K562 (cell line): ENCODE measurements around the gene MCHR2. TPM values are rescaled to one million over a fixed set of nuclear protein-coding genes. Genes with fewer than 3 reads are reported as not detected.

ENCODE experiments used
- ATAC-seq: fragments of 200-7000 bp; cut with Tn5 transposase; 3 replicates; pipeline ENCODE4 v1.9.1; 2020; ENCODE audit warnings: moderate library complexity
- BruUV-seq: library from RNA; stranded (reverse); fragments of 400-500 nt; replicated peaks from 2 replicates; lab custom pipeline; 2021; lab: Mats Ljungman, UMichigan
- CTCF ChIA-PET: fragments of 300-600 bp; formaldehyde crosslinking; extraction: SDS; loops from one replicate; lab custom pipeline; 2021; ENCODE audit warnings: low intra/inter-chr PET ratio; lab: Yijun Ruan, JAX
- POLR2A ChIA-PET: fragments of 300-600, 350-650 bp; sonication (Branson Sonifier 250); formaldehyde crosslinking; extraction: SDS; loops from one replicate; lab custom pipeline; 2021; ENCODE audit warnings: antibody characterized with exemption, inconsistent platforms; lab: Yijun Ruan, JAX
- DNase-seq, 4 experiments: peaks; one replicate each; pipeline versions ENCODE4 v3.0.0 to v3.0.0-alpha.2; 2011 to 2018; ENCODE audit warnings: low spot score in 3 of 4, mixed read lengths in 3 of 4; ENCODE audit errors: extremely low read depth in 1 of 4
- FAIRE-seq: peaks from 2 replicates; lab custom pipeline; 2011; peaks lifted over from hg19 to GRCh38; lab: Jason Lieb, UNC
- H2AFZ ChIP-seq: 2 replicates; pipeline ENCODE4 v1.6.0; 2011; ENCODE audit warnings: low read depth, low read length, control low read depth, inconsistent platforms
- H3K27ac ChIP-seq: fragments of 200-600 bp; 3 replicates; pipeline ENCODE4 v1.8.0; 2011; ENCODE audit warnings: low read depth, mild to moderate bottlenecking, control low read depth, inconsistent platforms, low read length, moderate library complexity, mixed read lengths; ENCODE audit errors: extremely low read depth
- H3K27me3 ChIP-seq, 2 experiments: fragments of 300-600 bp in 1 of 2; 2 replicates in 1 of 2; 3 replicates in 1 of 2; pipeline versions ENCODE4 v1.6.0 to v1.8.0; 2011; ENCODE audit warnings: inconsistent platforms in 2 of 2, low read length in 2 of 2, mild to moderate bottlenecking in 1 of 2, mixed read lengths in 1 of 2, moderate library complexity in 1 of 2; ENCODE audit not compliant: control insufficient read depth in 2 of 2, insufficient read depth in 2 of 2
- H3K36me3 ChIP-seq: fragments of 300-600 bp; 3 replicates; pipeline ENCODE4 v1.8.0; 2011; ENCODE audit warnings: mild to moderate bottlenecking, low read length, inconsistent platforms; ENCODE audit not compliant: control insufficient read depth, insufficient read depth
- H3K4me1 ChIP-seq, 2 experiments: fragments of 200-600 bp in 1 of 2; replicated peaks in 1 of 2; 2 replicates in 1 of 2; 3 replicates in 1 of 2; pipeline versions ENCODE4 v1.5.1 to v1.8.0; 2011; ENCODE audit warnings: inconsistent platforms in 2 of 2, low read length in 2 of 2, mild to moderate bottlenecking in 1 of 2, mixed read lengths in 1 of 2, moderate library complexity in 1 of 2; ENCODE audit not compliant: control insufficient read depth in 2 of 2, insufficient read depth in 2 of 2
- H3K4me2 ChIP-seq: 2 replicates; pipeline ENCODE4 v1.6.1; 2011; ENCODE audit warnings: low read length, control low read depth, inconsistent platforms, mixed read lengths; ENCODE audit not compliant: insufficient read depth
- H3K4me3 ChIP-seq: fragments of 200-600 bp; sonication (generic), shearing (Covaris generic); 2 replicates; pipeline ENCODE4 v1.5.1; 2016; ENCODE audit warnings: control low read depth, inconsistent platforms
- H3K79me2 ChIP-seq: fragments of 200-600 bp; 3 replicates; pipeline ENCODE4 v1.8.0; 2011; ENCODE audit warnings: low read length, inconsistent platforms; ENCODE audit not compliant: control insufficient read depth, insufficient read depth
- H3K9ac ChIP-seq, 2 experiments: 2 replicates each; pipeline versions ENCODE4 v1.6.0 to v1.6.1; 2011; ENCODE audit warnings: low read depth in 2 of 2, low read length in 2 of 2, control low read depth in 1 of 2, inconsistent platforms in 1 of 2, mild to moderate bottlenecking in 1 of 2, mixed read lengths in 1 of 2; ENCODE audit not compliant: insufficient read depth in 1 of 2
- H3K9me1 ChIP-seq: one replicate; pipeline ENCODE4 v1.6.0; 2011; ENCODE audit warnings: inconsistent platforms, mild to moderate bottlenecking, low read length, moderate library complexity; ENCODE audit not compliant: control insufficient read depth, insufficient read depth
- H3K9me3 ChIP-seq: replicated peaks from 2 replicates; pipeline ENCODE4 v1.5.1; 2011; ENCODE audit warnings: low read depth, low read length, inconsistent platforms; ENCODE audit not compliant: control insufficient read depth, insufficient read depth
- H4K20me1 ChIP-seq: replicated peaks from 2 replicates; pipeline ENCODE4 v1.6.1; 2011; ENCODE audit warnings: low read length, inconsistent platforms, mixed read lengths; ENCODE audit not compliant: control insufficient read depth, insufficient read depth
- ADNP ChIP-seq: fragments of 200-800 bp; sonication (Bioruptor generic); IDR thresholded peaks from 2 replicates; pipeline ENCODE4 v1.6.1; 2016; ENCODE audit warnings: missing genetic modification characterization, missing compliant biosample characterization
- CBFA2T2 ChIP-seq: fragments of 450-650 bp; conservative IDR thresholded peaks from 2 replicates; pipeline ENCODE4 v1.6.1; 2017; ENCODE audit warnings: mild to moderate bottlenecking
- FOXA1 ChIP-seq: fragments of 450-650 bp; IDR thresholded peaks from 2 replicates; pipeline ENCODE4 v1.6.1; 2016; ENCODE audit warnings: mild to moderate bottlenecking, borderline replicate concordance
- GATAD2B ChIP-seq: fragments of 450-650 bp; IDR thresholded peaks from 2 replicates; pipeline ENCODE4 v1.6.1; 2017; ENCODE audit warnings: mild to moderate bottlenecking, borderline replicate concordance
- JUN ChIP-seq, 2 experiments: sonication (generic) in 1 of 2; formaldehyde crosslinking in 1 of 2; IDR thresholded peaks; 2 replicates each; pipeline versions ENCODE4 v1.6.1 to v1.8.0; 2012 to 2022; ENCODE audit warnings: borderline replicate concordance in 2 of 2, mild to moderate bottlenecking in 2 of 2, improper control_type of control experiment in 1 of 2, low read depth in 1 of 2, low read length in 1 of 2, missing genetic modification reagents in 1 of 2
- MTA3 ChIP-seq: fragments of 450-650 bp; formaldehyde crosslinking; IDR thresholded peaks from 2 replicates; pipeline ENCODE4 v1.6.1; 2017; ENCODE audit warnings: mild to moderate bottlenecking, borderline replicate concordance
- PHTF2 ChIP-seq: fragments of 250-450 bp; sonication (Bioruptor Pico); IDR thresholded peaks from 2 replicates; pipeline ENCODE4 v1.5.0; 2021; ENCODE audit warnings: mild to moderate bottlenecking
- PURB ChIP-seq: sonication (generic); formaldehyde crosslinking; IDR thresholded peaks from 2 replicates; pipeline ENCODE4 v1.9.0; 2021; ENCODE audit warnings: low read depth, mild to moderate bottlenecking, missing genetic modification reagents
- TAF7 ChIP-seq: fragments of 450-650 bp; IDR thresholded peaks from 2 replicates; pipeline ENCODE4 v1.6.1; 2016; ENCODE audit warnings: missing genetic modification characterization, missing compliant biosample characterization
- TBP ChIP-seq: optimal IDR thresholded peaks from 2 replicates; pipeline ENCODE3; 2011; ENCODE audit warnings: low read depth, low read length, improper control_type of control experiment
- TGIF2 ChIP-seq: sonication (generic); formaldehyde crosslinking; IDR thresholded peaks from 2 replicates; pipeline ENCODE4 v1.8.1; 2022; ENCODE audit warnings: mild to moderate bottlenecking, missing genetic modification reagents, moderate library complexity
- WGBS: fragments of 100-300 bp; shearing (Covaris generic); methylation state at CpG from one replicate; pipeline ENCODE4 v1.1.6; 2016; ENCODE audit warnings: low coverage, mixed read lengths; ENCODE audit not compliant: insufficient coverage; ENCODE audit errors: missing lambda C conversion rate; 5-methylcytosine and 5-hydroxymethylcytosine counted together
- in situ Hi-C: fragments of 300-500 bp; cut with MboI; formaldehyde crosslinking; loops from 4 replicates; pipeline ENCODE4 v1.15.0; 2018; ENCODE audit warnings: inconsistent platforms, mixed read lengths
- intact Hi-C: fragments of 100-400 bp; cut with micrococcal nuclease; formaldehyde crosslinking; loops from 2 replicates; pipeline ENCODE4 v1.14.2; 2022
- polyA plus RNA-seq, 8 experiments: library from polyadenylated mRNA; depleted of rRNA in 4 of 8; stranded (reverse) in 5 of 8; unstranded in 3 of 8; fragments of >200 nt; fragmentation: Nextera tagmentation in 2 of 8; fragmentation: Illumina TruSeq in 1 of 8; extraction: Ambion mirVana in 2 of 8; extraction: Trizol in 1 of 8; gene quantifications; 2 replicates each; pipeline versions ENCODE4 v1.2.1 to v1.2.3, GENCODE V29; 2011 to 2014; ENCODE audit warnings: inconsistent platforms in 1 of 8, missing spikeins in 1 of 8
- total RNA-seq, 7 experiments: library from RNA; depleted of rRNA in 6 of 7; stranded (reverse); fragments of >200 nt in 6 of 7; fragmentation: Illumina TruSeq in 2 of 7; extraction: Trizol in 2 of 7; gene quantifications; 2 replicates each; pipeline versions ENCODE4 v1.2.1 to v1.2.3, GENCODE V29; 2011 to 2021; ENCODE audit warnings: low replicate concordance in 1 of 7
- TF ChIP-seq, protein P1 (sequence below): fragments of 250-450 bp; sonication (Bioruptor Pico); IDR thresholded peaks from 2 replicates; pipeline ENCODE4 v1.8.0; 2022; ENCODE audit warnings: inconsistent platforms
- TF ChIP-seq, protein P2 (sequence below), 2 experiments: fragments of 250-450 bp in 1 of 2; fragments of 450-650 bp in 1 of 2; sonication (Bioruptor Pico) in 1 of 2; IDR thresholded peaks; 2 replicates each; pipeline versions ENCODE4 v1.6.1 to v1.8.0; 2016 to 2021; ENCODE audit warnings: mild to moderate bottlenecking in 2 of 2, moderate library complexity in 2 of 2, missing compliant biosample characterization in 1 of 2, missing genetic modification characterization in 1 of 2
- TF ChIP-seq, protein P3 (sequence below): fragments of 450-650 bp; IDR thresholded peaks from 2 replicates; pipeline ENCODE4 v1.6.1; 2016; ENCODE audit warnings: antibody characterized with exemption
- TF ChIP-seq, protein P4 (sequence below): fragments of 250-450 bp; sonication (Bioruptor Pico); IDR thresholded peaks from 2 replicates; pipeline ENCODE4 v1.5.0; 2022; ENCODE audit warnings: mild to moderate bottlenecking

Gene MCHR2
- total and polyA plus RNA-seq, 9 of the 15 experiments (the other 6 are each of a cell fraction or from before 2014, with no cell fraction given) = not detected

DNA sequence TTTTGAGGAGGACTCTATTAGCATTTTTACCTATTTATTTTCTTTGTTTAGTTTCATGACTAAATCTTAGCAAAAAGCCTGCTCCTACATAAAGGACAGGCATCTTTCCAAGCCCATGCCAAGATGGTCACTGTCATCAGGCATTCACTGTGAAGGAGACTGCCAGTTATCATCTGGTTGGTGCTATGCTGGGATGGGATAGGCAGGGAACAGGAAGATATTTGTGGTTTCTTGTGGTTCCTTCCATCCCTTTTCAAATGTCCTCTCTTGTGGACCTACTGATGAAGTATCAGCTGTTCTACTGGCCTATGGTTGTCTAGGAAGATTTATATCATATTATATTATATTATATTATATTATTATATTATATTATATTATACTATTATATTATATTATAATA, 107.0 kb downstream of the MCHR2 start (continued):
- TF ChIP-seq TAF7 (tag) (no peak), GATAD2B (no peak)

DNA sequence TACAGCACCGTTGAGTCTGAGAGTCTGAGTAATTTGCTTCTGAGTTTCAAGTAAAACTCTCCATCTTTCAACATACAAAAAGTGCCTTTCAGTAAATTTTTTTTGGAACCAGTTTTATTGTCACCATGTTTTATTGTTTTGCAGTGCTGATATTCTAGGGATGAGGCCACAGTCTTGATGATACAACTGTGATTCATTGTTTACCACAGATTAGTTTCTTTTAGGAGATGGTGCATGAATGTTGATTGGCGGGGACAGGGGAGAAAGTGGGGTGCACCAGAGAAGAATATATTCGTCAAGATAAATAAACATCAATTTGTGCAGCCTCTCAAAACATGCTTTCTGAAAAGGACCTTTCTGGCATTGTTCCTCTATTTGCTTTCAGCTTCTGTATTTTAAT, 109.0 kb downstream of the MCHR2 start:
- CTCF ChIA-PET = no interaction called here
- FAIRE-seq = no peak
- TF ChIP-seq FOXA1 (no peak), CBFA2T2 (no peak), MTA3 (no peak), PURB (no peak), PHTF2 (CRISPR knock-in tag) (no peak), TGIF2 (no peak), JUN (IDR thresholded peaks at IDR 0.05; ENCODE audit: borderline replicate concordance, low read depth, low read length) (no peak), JUN (CRISPR knock-in tag; IDR thresholded peaks at IDR 0.05; ENCODE audit: borderline replicate concordance) (no peak), ADNP (tag) (no peak), TBP (no peak)
- TF ChIP-seq, protein P1, sequence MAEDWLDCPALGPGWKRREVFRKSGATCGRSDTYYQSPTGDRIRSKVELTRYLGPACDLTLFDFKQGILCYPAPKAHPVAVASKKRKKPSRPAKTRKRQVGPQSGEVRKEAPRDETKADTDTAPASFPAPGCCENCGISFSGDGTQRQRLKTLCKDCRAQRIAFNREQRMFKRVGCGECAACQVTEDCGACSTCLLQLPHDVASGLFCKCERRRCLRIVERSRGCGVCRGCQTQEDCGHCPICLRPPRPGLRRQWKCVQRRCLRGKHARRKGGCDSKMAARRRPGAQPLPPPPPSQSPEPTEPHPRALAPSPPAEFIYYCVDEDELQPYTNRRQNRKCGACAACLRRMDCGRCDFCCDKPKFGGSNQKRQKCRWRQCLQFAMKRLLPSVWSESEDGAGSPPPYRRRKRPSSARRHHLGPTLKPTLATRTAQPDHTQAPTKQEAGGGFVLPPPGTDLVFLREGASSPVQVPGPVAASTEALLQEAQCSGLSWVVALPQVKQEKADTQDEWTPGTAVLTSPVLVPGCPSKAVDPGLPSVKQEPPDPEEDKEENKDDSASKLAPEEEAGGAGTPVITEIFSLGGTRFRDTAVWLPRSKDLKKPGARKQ (CRISPR knock-in tag) = no peak
- TF ChIP-seq, protein P2, sequence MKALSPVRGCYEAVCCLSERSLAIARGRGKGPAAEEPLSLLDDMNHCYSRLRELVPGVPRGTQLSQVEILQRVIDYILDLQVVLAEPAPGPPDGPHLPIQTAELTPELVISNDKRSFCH (CRISPR knock-in tag; IDR thresholded peaks at IDR 0.05) = no peak
- TF ChIP-seq, protein P2 (tag; IDR thresholded peaks at IDR 0.05) = no peak
- TF ChIP-seq, protein P3, sequence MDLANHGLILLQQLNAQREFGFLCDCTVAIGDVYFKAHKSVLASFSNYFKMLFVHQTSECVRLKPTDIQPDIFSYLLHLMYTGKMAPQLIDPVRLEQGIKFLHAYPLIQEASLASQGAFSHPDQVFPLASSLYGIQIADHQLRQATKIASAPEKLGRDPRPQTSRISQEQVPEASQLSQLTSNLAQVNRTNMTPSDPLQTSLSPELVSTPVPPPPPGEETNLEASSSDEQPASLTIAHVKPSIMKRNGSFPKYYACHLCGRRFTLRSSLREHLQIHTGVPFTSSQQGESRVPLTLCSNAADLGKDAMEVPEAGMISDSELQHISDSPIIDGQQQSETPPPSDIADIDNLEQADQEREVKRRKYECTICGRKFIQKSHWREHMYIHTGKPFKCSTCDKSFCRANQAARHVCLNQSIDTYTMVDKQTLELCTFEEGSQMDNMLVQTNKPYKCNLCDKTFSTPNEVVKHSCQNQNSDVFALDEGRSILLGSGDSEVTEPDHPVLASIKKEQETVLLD = no peak
- TF ChIP-seq, protein P4, sequence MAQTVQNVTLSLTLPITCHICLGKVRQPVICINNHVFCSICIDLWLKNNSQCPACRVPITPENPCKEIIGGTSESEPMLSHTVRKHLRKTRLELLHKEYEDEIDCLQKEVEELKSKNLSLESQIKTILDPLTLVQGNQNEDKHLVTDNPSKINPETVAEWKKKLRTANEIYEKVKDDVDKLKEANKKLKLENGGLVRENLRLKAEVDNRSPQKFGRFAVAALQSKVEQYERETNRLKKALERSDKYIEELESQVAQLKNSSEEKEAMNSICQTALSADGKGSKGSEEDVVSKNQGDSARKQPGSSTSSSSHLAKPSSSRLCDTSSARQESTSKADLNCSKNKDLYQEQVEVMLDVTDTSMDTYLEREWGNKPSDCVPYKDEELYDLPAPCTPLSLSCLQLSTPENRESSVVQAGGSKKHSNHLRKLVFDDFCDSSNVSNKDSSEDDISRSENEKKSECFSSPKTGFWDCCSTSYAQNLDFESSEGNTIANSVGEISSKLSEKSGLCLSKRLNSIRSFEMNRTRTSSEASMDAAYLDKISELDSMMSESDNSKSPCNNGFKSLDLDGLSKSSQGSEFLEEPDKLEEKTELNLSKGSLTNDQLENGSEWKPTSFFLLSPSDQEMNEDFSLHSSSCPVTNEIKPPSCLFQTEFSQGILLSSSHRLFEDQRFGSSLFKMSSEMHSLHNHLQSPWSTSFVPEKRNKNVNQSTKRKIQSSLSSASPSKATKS (CRISPR knock-in tag) = no peak

More for the DNA sequence above, 109.0 kb downstream of the MCHR2 start:
- Histone ChIP-seq H3K27ac (no peak overlapping the region), H3K79me2 (no peaks in the 10 kb centered on the region), H3K9me1 (no peaks in the 10 kb centered on the region), H3K9ac (no peak overlapping the region), H2AFZ (no peak overlapping the region), H4K20me1 (no peaks in the 10 kb centered on the region), H3K27me3 (no peaks in the 10 kb centered on the region), H3K4me2 (no peak overlapping the region), H3K4me1 (no peaks in the 10 kb centered on the region), H3K9me3 (no peaks in the 10 kb centered on the region), H3K4me3 (no peak overlapping the region), H3K36me3 (no peaks in the 10 kb centered on the region)
- WGBS = 0% methylated on average over 3 of the region's 3 CpGs
- no TSS peak for BruUV-seq
- ATAC-seq (no peak), DNase-seq (no peak)
- in situ Hi-C loops = no loop called here
- POLR2A ChIA-PET = no interaction called here
- intact Hi-C loops = no loop called here
